ENCODE results near the gene TEAD4.

DNA sequence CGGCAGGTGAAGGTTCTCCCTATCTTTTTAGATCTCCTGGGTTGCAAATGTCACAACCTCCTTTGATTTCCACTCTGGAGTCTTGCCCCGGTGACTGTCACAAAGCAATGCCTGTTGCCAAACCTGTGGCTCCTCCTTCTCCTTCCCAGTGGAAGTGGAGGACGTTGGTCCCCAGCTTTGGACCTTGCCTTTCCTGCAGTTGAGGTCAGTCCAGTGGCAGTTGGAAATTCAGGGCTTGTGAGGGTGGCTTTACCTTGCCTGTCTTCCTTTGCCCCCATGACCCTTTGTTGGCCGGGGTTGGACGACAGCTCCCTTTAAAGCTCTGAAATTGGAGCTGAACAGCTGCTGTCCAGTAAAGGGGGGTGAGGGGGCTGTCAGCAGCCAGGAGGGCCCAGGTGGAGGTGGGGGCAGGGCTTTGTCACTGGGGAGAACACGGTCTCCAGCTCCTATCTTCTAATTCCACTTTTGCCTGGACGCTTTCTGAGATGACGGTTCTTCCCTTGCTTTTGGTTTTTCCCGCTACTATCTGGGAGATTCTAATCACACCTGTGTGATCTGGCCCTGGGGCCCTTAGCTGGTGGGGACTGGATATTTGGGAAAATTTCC lies 4.1 kb downstream of the TEAD4 start:
- TF ChIP-seq CTCF (conservative IDR thresholded peaks at IDR 0.05; ENCODE audit: low read length): no peak
- TF ChIP-seq EZH2phosphoT487 (IDR thresholded peaks at IDR 0.05; ENCODE audit: borderline replicate concordance, low read depth, low read length): no peak

All from OCI-LY7 (cell line).